Psoas muscle (tissue), 8 donors: ENCODE results near the gene MPP3. TPM values are rescaled to one million over a fixed set of nuclear protein-coding genes. Genes with fewer than 3 reads are reported as not detected.
"Not testable (repeated sequence)": the region's sequence is repeated elsewhere in the genome, so short reads cannot be mapped to it uniquely, and the experiment has no call there.

Source experiments
- ATAC-seq, 4 donors: fragments of 200-7000 bp; cut with Tn5 transposase; one replicate each; pipeline ENCODE4 v1.9.1; 2020; ENCODE audit warnings: moderate library complexity in 3 of 4, mild to moderate bottlenecking in 2 of 4
- DNase-seq, 2 donors: peaks; one replicate each; pipeline ENCODE4 v3.0.0-alpha.2; 2020
- H3K27ac ChIP-seq: fragments of 200-600 bp; one replicate; pipeline ENCODE4 v1.8.0; 2022
- H3K27me3 ChIP-seq, 3 donors: fragments of 200-600 bp in 1 of 3; one replicate each; pipeline versions ENCODE4 v1.6.1 to v1.8.0; 2013 to 2022; ENCODE audit warnings: low read length in 2 of 3, mild to moderate bottlenecking in 2 of 3, moderate library complexity in 1 of 3; ENCODE audit not compliant: insufficient read depth in 3 of 3
- H3K36me3 ChIP-seq, 2 donors: fragments of 200-600 bp in 1 of 2; one replicate each; pipeline versions ENCODE4 v1.6.1 to v1.8.0; 2013 to 2022; ENCODE audit warnings: low read depth in 1 of 2, mild to moderate bottlenecking in 1 of 2, moderate library complexity in 1 of 2; ENCODE audit not compliant: insufficient read depth in 1 of 2
- H3K4me1 ChIP-seq: fragments of 200-600 bp; one replicate; pipeline ENCODE4 v1.8.0; 2022
- H3K4me3 ChIP-seq: fragments of 200-600 bp; one replicate; pipeline ENCODE4 v1.8.0; 2022; ENCODE audit warnings: mild to moderate bottlenecking
- H3K9me3 ChIP-seq: fragments of 200-600 bp; one replicate; pipeline ENCODE4 v1.8.0; 2022
- CTCF ChIP-seq: fragments of 200-600 bp; IDR thresholded peaks from one replicate; pipeline ENCODE4 v1.8.0; 2022; ENCODE audit warnings: antibody characterized with exemption
- WGBS, 3 donors: extraction: QIAGEN DNeasy Blood & Tissue Kit; methylation state at CpG; one replicate each; pipeline versions ENCODE4 v1.1.6 to v1.1.7; 2013; 5-methylcytosine and 5-hydroxymethylcytosine counted together
- intact Hi-C, 2 donors: fragments of 100-400 bp; cut with DNase I; formaldehyde crosslinking; loops; one replicate each; pipeline versions ENCODE4 v1.11.0 to v1.14.2; 2022
- polyA plus RNA-seq, 3 donors: library from polyadenylated mRNA; stranded (reverse); fragments of 200-250 nt; gene quantifications; one replicate each; pipeline ENCODE4 v1.2.3, GENCODE V29; 2013
- total RNA-seq, 4 donors: library from RNA; stranded (reverse); fragmentation: NEBNext Ultra II Directional in 2 of 4; extraction: Animal tissue kit (Norgen Biotek cat#: 25700) in 2 of 4; gene quantifications; one replicate each; pipeline versions ENCODE4 v1.2.1 to v1.2.4, GENCODE V29; 2021 to 2023
- donor health status: healthy with polysubstance abuse.
- donor health status: DM: no; HTN: no; CAD: no; lungs with moderate emphysema.
- donor health status: Bipolar disorder and iron deficiency.
- donor health status: healthy.
- donor health status: DM: yes; HTN: yes; CAD: no.
- donor health status: DM: no; HTN: no; CAD: no.
- donor health status: DM: no; HTN: no; CAD: no.
- donor health status: DM: yes; HTN: yes; CAD: no.

MPP3 gene
- total and polyA plus RNA-seq, 7 donors: 1.0 to 2.0 (median 1.5) TPM

GRCh38 chr17:43871946-43872690 lies 39.2 kb upstream of the MPP3 start:
- TF ChIP-seq CTCF: no peak
- Histone ChIP-seq H3K27me3 (peaks cover 0 to 8% (median 0%) of the 10 kb centered on the region in 3 donors), H3K4me1 (no peaks in the 10 kb centered on the region), H3K27ac (no peak overlapping the region), H3K36me3 (no peaks in the 10 kb centered on the region), H3K9me3 (no peaks in the 10 kb centered on the region), H3K4me3 (no peak overlapping the region)
- DNase-seq: no peak
- intact Hi-C loops: no loop called here
- no peak for ATAC-seq
- WGBS, 3 donors: 60 to 68% (median 64%) methylated on average over 14 of the region's 14 CpGs

- 77 to 90% (median 87%) methylated on average over 6 of the region's 6 CpGs for WGBS, 3 donors
- H3K4me1 ChIP-seq, ATAC-seq, H3K9me3 ChIP-seq, H3K36me3 ChIP-seq, intact Hi-C loops, H3K4me3 ChIP-seq, H3K27ac ChIP-seq, DNase-seq, H3K27me3 ChIP-seq: not testable (repeated sequence)
These were observed 36.1 kb upstream of the MPP3 start for GRCh38 chr17:43869031-43869430.

- ATAC-seq (no peak), DNase-seq (no peak)
- no peaks in the 10 kb centered on the region for H3K4me1 ChIP-seq
- no peak overlapping the region for H3K27ac ChIP-seq
- H3K4me3 ChIP-seq: no peak overlapping the region
- H3K36me3 ChIP-seq: no peaks in the 10 kb centered on the region
- H3K27me3 ChIP-seq: peaks cover 0 to 8% (median 0%) of the 10 kb centered on the region in 3 donors
- TF ChIP-seq CTCF: no peak
- WGBS, 3 donors: 88 to 90% (median 90%) methylated on average over 10 of the region's 10 CpGs
- H3K9me3 ChIP-seq: no peaks in the 10 kb centered on the region
- intact Hi-C loops: no loop called here
These were observed 35.5 kb upstream of the MPP3 start for GRCh38 chr17:43868226-43868994.

GRCh38 chr17:43864161-43864984 lies 31.4 kb upstream of the MPP3 start:
- H3K36me3 ChIP-seq: no peaks in the 10 kb centered on the region
- peaks cover 9% of the 10 kb centered on the region for H3K4me1 ChIP-seq
- intact Hi-C loops: no loop called here
- no peak for TF ChIP-seq CTCF
- ATAC-seq (no peak), DNase-seq (no peak)
- no peak overlapping the region for H3K4me3 ChIP-seq
- H3K27ac ChIP-seq: no peak overlapping the region
- H3K27me3 ChIP-seq: no peaks in the 10 kb centered on the region
- H3K9me3 ChIP-seq: no peaks in the 10 kb centered on the region
- WGBS, 3 donors: 65 to 73% (median 70%) methylated on average over 4 of the region's 4 CpGs

- Histone ChIP-seq H3K27ac (peak overlapping the region; percentile 53), H3K36me3 (no peaks in the 10 kb centered on the region), H3K27me3 (no peaks in the 10 kb centered on the region), H3K4me3 (no peak overlapping the region), H3K9me3 (no peaks in the 10 kb centered on the region), H3K4me1 (peaks cover 9% of the 10 kb centered on the region)
- no peak for TF ChIP-seq CTCF
- WGBS, 3 donors: 64 to 71% (median 67%) methylated on average over 9 of the region's 9 CpGs
- intact Hi-C loops: no loop called here
- ATAC-seq (no peak), DNase-seq (no peak)
These were observed 29.0 kb upstream of the MPP3 start for GRCh38 chr17:43861960-43862359.
